ENCODE data around the gene NKX1-1.

- TF ChIP-seq CTCF (IDR thresholded peaks at IDR 0.05) (no peak), SIN3A (IDR thresholded peaks at IDR 0.05; ENCODE audit: borderline replicate concordance, insufficient read depth, low read depth, low read length) (no peak)
Measured at GRCh38 chr4:1379801-1380331, 26.4 kb downstream of the NKX1-1 start.
